IMR-90 (cell line): ENCODE measurements around the gene ADAMTSL1. TPM values are rescaled to one million over a fixed set of nuclear protein-coding genes. Genes with fewer than 3 reads are reported as not detected.

Experiments used
- ATAC-seq: fragments of 200-7000 bp; cut with Tn5 transposase; 2 replicates; pipeline ENCODE4 v1.9.1; 2020; ENCODE audit warnings: low read depth, mild to moderate bottlenecking, moderate library complexity
- BruUV-seq: library from RNA; stranded (reverse); fragments of 400-500 nt; replicated peaks from 2 replicates; lab custom pipeline; 2021; lab: Mats Ljungman, UMichigan
- CTCF ChIA-PET: fragments of 300-600 bp; formaldehyde crosslinking; extraction: SDS; loops from one replicate; lab custom pipeline; 2021; ENCODE audit warnings: antibody characterized with exemption; lab: Yijun Ruan, JAX
- POLR2A ChIA-PET: fragments of 300-600 bp; sonication (Branson Sonifier 250); formaldehyde crosslinking; loops from one replicate; lab custom pipeline; 2022; ENCODE audit warnings: antibody characterized with exemption; ENCODE audit not compliant: unreplicated experiment; lab: Charles Lee
- DNase-seq: peaks from one replicate; pipeline ENCODE4 v3.0.0; 2013
- H2AFZ ChIP-seq: replicated peaks from 2 replicates; pipeline ENCODE3; 2013; ENCODE audit warnings: low read length, mild to moderate bottlenecking; ENCODE audit not compliant: poor library complexity
- H2AK5ac ChIP-seq: 2 replicates; pipeline ENCODE4 v1.6.1; 2013; ENCODE audit warnings: low read depth, low read length, inconsistent platforms
- H2AK9ac ChIP-seq: replicated peaks from 2 replicates; pipeline ENCODE3; 2013; ENCODE audit warnings: mild to moderate bottlenecking, low read depth, low read length, moderate library complexity; ENCODE audit not compliant: poor library complexity
- H2BK120ac ChIP-seq: 2 replicates; pipeline ENCODE4 v1.6.1; 2013; ENCODE audit warnings: low read depth, low read length, inconsistent platforms
- H2BK15ac ChIP-seq: 3 replicates; pipeline ENCODE4 v1.6.1; 2013; ENCODE audit warnings: low read depth, low read length, inconsistent platforms
- H2BK20ac ChIP-seq: 2 replicates; pipeline ENCODE4 v1.6.1; 2013; ENCODE audit warnings: low read depth, mild to moderate bottlenecking, inconsistent platforms, low read length, moderate library complexity
- H2BK5ac ChIP-seq: 2 replicates; pipeline ENCODE4 v1.6.1; 2013; ENCODE audit warnings: mild to moderate bottlenecking, low read depth, low read length, inconsistent platforms; ENCODE audit not compliant: poor library complexity, severe bottlenecking
- H3K14ac ChIP-seq: replicated peaks from 2 replicates; pipeline ENCODE4 v1.6.1; 2013; ENCODE audit warnings: low read depth, low read length, inconsistent platforms
- H3K18ac ChIP-seq: 2 replicates; pipeline ENCODE4 v1.6.1; 2013; ENCODE audit warnings: low read depth, low read length, control low read depth
- H3K23ac ChIP-seq: 2 replicates; pipeline ENCODE4 v1.6.1; 2013; ENCODE audit warnings: low read depth, low read length, inconsistent platforms
- H3K27ac ChIP-seq: 2 replicates; pipeline ENCODE4 v1.5.1; 2013; ENCODE audit warnings: mild to moderate bottlenecking, control low read depth, low read length; ENCODE audit not compliant: insufficient read depth
- H3K27me3 ChIP-seq: 2 replicates; pipeline ENCODE4 v1.6.1; 2013; ENCODE audit warnings: low read length; ENCODE audit not compliant: control insufficient read depth, insufficient read depth
- H3K36me3 ChIP-seq: 2 replicates; pipeline ENCODE4 v1.6.1; 2013; ENCODE audit warnings: low read length, mixed read lengths; ENCODE audit not compliant: control insufficient read depth, insufficient read depth
- H3K4ac ChIP-seq: 2 replicates; pipeline ENCODE4 v1.6.1; 2013; ENCODE audit warnings: low read depth, low read length, inconsistent platforms
- H3K4me1 ChIP-seq: 2 replicates; pipeline ENCODE4 v1.6.1; 2013; ENCODE audit warnings: low read length, mixed read lengths; ENCODE audit not compliant: control insufficient read depth, insufficient read depth
- H3K4me2 ChIP-seq: 2 replicates; pipeline ENCODE4 v1.6.1; 2013; ENCODE audit warnings: low read depth, mild to moderate bottlenecking, control low read depth, low read length, moderate library complexity
- H3K4me3 ChIP-seq: 2 replicates; pipeline ENCODE4 v1.5.1; 2013; ENCODE audit warnings: low read depth, mild to moderate bottlenecking, control low read depth, low read length, moderate library complexity; ENCODE audit not compliant: insufficient read depth
- H3K56ac ChIP-seq: 2 replicates; pipeline ENCODE4 v1.6.1; 2013; ENCODE audit warnings: low read length, inconsistent platforms; ENCODE audit not compliant: insufficient read depth; ENCODE audit errors: extremely low read depth
- H3K79me1 ChIP-seq, 2 experiments: 2 replicates each; pipeline ENCODE4 v1.6.1; 2013; ENCODE audit warnings: low read length in 2 of 2, inconsistent platforms in 1 of 2, low read depth in 1 of 2
- H3K9ac ChIP-seq: 2 replicates; pipeline ENCODE4 v1.6.1; 2013; ENCODE audit warnings: low read depth, low read length, control low read depth
- H3K9me1 ChIP-seq: 2 replicates; pipeline ENCODE4 v1.6.1; 2013; ENCODE audit warnings: low read length, inconsistent platforms; ENCODE audit not compliant: insufficient read depth
- H3K9me3 ChIP-seq: 2 replicates; pipeline ENCODE4 v1.6.1; 2013; ENCODE audit warnings: low read length; ENCODE audit not compliant: control insufficient read depth, insufficient read depth
- H4K20me1 ChIP-seq: 2 replicates; pipeline ENCODE4 v1.6.1; 2013; ENCODE audit warnings: low read length, inconsistent platforms; ENCODE audit not compliant: insufficient read depth
- H4K5ac ChIP-seq: 2 replicates; pipeline ENCODE4 v1.6.1; 2013; ENCODE audit warnings: mild to moderate bottlenecking, low read depth, low read length, control low read depth
- H4K8ac ChIP-seq, 2 experiments: 2 replicates each; pipeline ENCODE4 v1.6.1; 2013; ENCODE audit warnings: low read depth in 2 of 2, low read length in 2 of 2, control low read depth in 1 of 2, inconsistent platforms in 1 of 2
- H4K91ac ChIP-seq: 2 replicates; pipeline ENCODE4 v1.6.1; 2013; ENCODE audit warnings: low read depth, low read length, inconsistent platforms; ENCODE audit not compliant: insufficient read depth
- CEBPB ChIP-seq: IDR thresholded peaks from 2 replicates; pipeline ENCODE4 v1.6.1; 2012; ENCODE audit warnings: low read depth, low read length, improper control_type of control experiment
- CHD1 ChIP-seq: IDR thresholded peaks from 2 replicates; pipeline ENCODE4 v1.6.1; 2012; ENCODE audit warnings: low read depth, low read length, improper control_type of control experiment
- ELK1 ChIP-seq: fragments of 150-350 bp; IDR thresholded peaks from 2 replicates; pipeline ENCODE4 v1.6.1; 2016; ENCODE audit warnings: low read depth, mild to moderate bottlenecking, low read length, moderate library complexity, borderline replicate concordance
- FOS ChIP-seq: fragments of 150-350 bp; IDR thresholded peaks from 2 replicates; pipeline ENCODE4 v1.6.1; 2016; ENCODE audit warnings: low read depth, low read length
- MAFK ChIP-seq: IDR thresholded peaks from 2 replicates; pipeline ENCODE4 v1.6.1; 2012; ENCODE audit warnings: low read depth, low read length, improper control_type of control experiment
- MAZ ChIP-seq: IDR thresholded peaks from 2 replicates; pipeline ENCODE4 v1.6.1; 2012; ENCODE audit warnings: low read depth, mild to moderate bottlenecking, low read length, improper control_type of control experiment, moderate library complexity, borderline replicate concordance
- MXI1 ChIP-seq: IDR thresholded peaks from 2 replicates; pipeline ENCODE4 v1.6.1; 2012; ENCODE audit warnings: low read depth, mild to moderate bottlenecking, low read length, moderate library complexity, borderline replicate concordance
- NFE2L2 ChIP-seq: fragments of 150-350 bp; IDR thresholded peaks from 2 replicates; pipeline ENCODE4 v1.6.1; 2016; ENCODE audit warnings: low read depth, mild to moderate bottlenecking, low read length
- POLR2A ChIP-seq: IDR thresholded peaks from 2 replicates; pipeline ENCODE4 v1.6.1; 2012; ENCODE audit warnings: mild to moderate bottlenecking, low read depth, low read length
- RAD21 ChIP-seq: IDR thresholded peaks from 2 replicates; pipeline ENCODE4 v1.6.1; 2012; ENCODE audit warnings: low read length, improper control_type of control experiment
- RCOR1 ChIP-seq: IDR thresholded peaks from 2 replicates; pipeline ENCODE4 v1.6.1; 2012; ENCODE audit warnings: mild to moderate bottlenecking, low read length, improper control_type of control experiment; ENCODE audit not compliant: insufficient replicate concordance
- RFX5 ChIP-seq: IDR thresholded peaks from 2 replicates; pipeline ENCODE4 v1.8.0; 2012; ENCODE audit warnings: low read depth, mild to moderate bottlenecking, low read length, moderate library complexity
- SMC3 ChIP-seq: fragments of 150-350 bp; IDR thresholded peaks from 2 replicates; pipeline ENCODE4 v1.6.1; 2016; ENCODE audit warnings: low read depth, mild to moderate bottlenecking, antibody characterized with exemption, low read length, moderate library complexity
- WGBS, 2 experiments: methylation state at CpG; one replicate each; pipeline versions ENCODE4 v1.1.5 to v1.1.7; 2013; ENCODE audit warnings: missing lambda C conversion rate in 2 of 2; ENCODE audit not compliant: insufficient read length in 1 of 2; ENCODE audit errors: extremely low coverage in 2 of 2; 5-methylcytosine and 5-hydroxymethylcytosine counted together
- dilution Hi-C: fragments of 300-500 bp; cut with HindIII; formaldehyde crosslinking; loops from one replicate; pipeline ENCODE4 v1.14.3; 2018; ENCODE audit warnings: low sequenced_read_pairs; ENCODE audit not compliant: unreplicated experiment
- in situ Hi-C: fragments of 300-500 bp; cut with MboI; formaldehyde crosslinking; loops from 3 replicates; pipeline ENCODE4 v1.14.3; 2019; ENCODE audit warnings: low sequenced_read_pairs, inconsistent platforms, mixed read lengths
- intact Hi-C: fragments of 100-400 bp; cut with micrococcal nuclease; formaldehyde crosslinking; loops from 2 replicates; pipeline ENCODE4 v1.10.0; 2022
- polyA plus RNA-seq, 3 experiments: library from polyadenylated mRNA; depleted of rRNA; stranded (reverse); fragments of >200 nt; gene quantifications; 2 replicates each; pipeline ENCODE4 v1.2.3, GENCODE V29; 2012; ENCODE audit warnings: low replicate concordance in 1 of 3
- total RNA-seq: library from RNA; depleted of rRNA; stranded (reverse); fragments of >200 nt; gene quantifications from 2 replicates; pipeline ENCODE4 v1.2.3, GENCODE V29; 2012
- TF ChIP-seq, protein P1 (sequence below): fragments of 150-350 bp; IDR thresholded peaks from 2 replicates; pipeline ENCODE4 v1.6.1; 2017; ENCODE audit warnings: mild to moderate bottlenecking, antibody characterized with exemption, low read length, low read depth
- TF ChIP-seq, protein P2 (sequence below): conservative IDR thresholded peaks from 2 replicates; pipeline ENCODE4 v1.5.1; 2012; ENCODE audit warnings: mild to moderate bottlenecking, low read depth, low read length, improper control_type of control experiment

The ADAMTSL1 gene
- total and polyA plus RNA-seq, 2 of the 4 experiments (the other 2 are of a cell fraction), result 38.2 to 62.2 TPM

- no peak overlapping the region for H3K9ac ChIP-seq
- no peak for ATAC-seq
These were observed 243.8 kb downstream of the ADAMTSL1 start for GRCh38 chr9:18717759-18718158.

More at GRCh38 chr9:18717759-18718158, 243.8 kb downstream of the ADAMTSL1 start:
- dilution Hi-C loops, result no loop called here
- H3K4ac ChIP-seq, result no peak overlapping the region
- no peak overlapping the region for H2BK15ac ChIP-seq
- H4K5ac ChIP-seq, result no peak overlapping the region
- H3K27ac ChIP-seq, result no peak overlapping the region
- no peaks in the 10 kb centered on the region for H3K9me3 ChIP-seq
- no peak overlapping the region for H2BK5ac ChIP-seq
- H2AK5ac ChIP-seq, result no peak overlapping the region
- intact Hi-C loops, result no loop called here
- H4K20me1 ChIP-seq, result no peaks in the 10 kb centered on the region
- no peak overlapping the region for H2BK120ac ChIP-seq
- H3K9me1 ChIP-seq, result no peaks in the 10 kb centered on the region
- no peak overlapping the region for H3K14ac ChIP-seq
- no peak overlapping the region for H2AK9ac ChIP-seq
- in situ Hi-C loops, result no loop called here
- TF ChIP-seq CEBPB, result no peak
- no peak for TF ChIP-seq CHD1
- no peak for TF ChIP-seq MAZ
- no peak for TF ChIP-seq MXI1
- TF ChIP-seq RCOR1, result no peak
- no peak for TF ChIP-seq RAD21
- TF ChIP-seq RFX5, result no peak
- TF ChIP-seq POLR2A, result no peak
- TF ChIP-seq NFE2L2, result no peak
- TF ChIP-seq, protein P1, sequence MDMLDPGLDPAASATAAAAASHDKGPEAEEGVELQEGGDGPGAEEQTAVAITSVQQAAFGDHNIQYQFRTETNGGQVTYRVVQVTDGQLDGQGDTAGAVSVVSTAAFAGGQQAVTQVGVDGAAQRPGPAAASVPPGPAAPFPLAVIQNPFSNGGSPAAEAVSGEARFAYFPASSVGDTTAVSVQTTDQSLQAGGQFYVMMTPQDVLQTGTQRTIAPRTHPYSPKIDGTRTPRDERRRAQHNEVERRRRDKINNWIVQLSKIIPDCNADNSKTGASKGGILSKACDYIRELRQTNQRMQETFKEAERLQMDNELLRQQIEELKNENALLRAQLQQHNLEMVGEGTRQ, result no peak
- no peak for TF ChIP-seq FOS
- TF ChIP-seq SMC3, result no peak
- TF ChIP-seq MAFK, result no peak
- TF ChIP-seq, protein P2, sequence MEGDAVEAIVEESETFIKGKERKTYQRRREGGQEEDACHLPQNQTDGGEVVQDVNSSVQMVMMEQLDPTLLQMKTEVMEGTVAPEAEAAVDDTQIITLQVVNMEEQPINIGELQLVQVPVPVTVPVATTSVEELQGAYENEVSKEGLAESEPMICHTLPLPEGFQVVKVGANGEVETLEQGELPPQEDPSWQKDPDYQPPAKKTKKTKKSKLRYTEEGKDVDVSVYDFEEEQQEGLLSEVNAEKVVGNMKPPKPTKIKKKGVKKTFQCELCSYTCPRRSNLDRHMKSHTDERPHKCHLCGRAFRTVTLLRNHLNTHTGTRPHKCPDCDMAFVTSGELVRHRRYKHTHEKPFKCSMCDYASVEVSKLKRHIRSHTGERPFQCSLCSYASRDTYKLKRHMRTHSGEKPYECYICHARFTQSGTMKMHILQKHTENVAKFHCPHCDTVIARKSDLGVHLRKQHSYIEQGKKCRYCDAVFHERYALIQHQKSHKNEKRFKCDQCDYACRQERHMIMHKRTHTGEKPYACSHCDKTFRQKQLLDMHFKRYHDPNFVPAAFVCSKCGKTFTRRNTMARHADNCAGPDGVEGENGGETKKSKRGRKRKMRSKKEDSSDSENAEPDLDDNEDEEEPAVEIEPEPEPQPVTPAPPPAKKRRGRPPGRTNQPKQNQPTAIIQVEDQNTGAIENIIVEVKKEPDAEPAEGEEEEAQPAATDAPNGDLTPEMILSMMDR, result no peak
- no peak for TF ChIP-seq ELK1
- no peak overlapping the region for H3K4me3 ChIP-seq
- BruUV-seq, result no TSS peak
- no CpG with 5 or more reads among the region's 2 CpGs for WGBS, 2 experiments
- H2BK20ac ChIP-seq, result no peak overlapping the region
- H3K36me3 ChIP-seq, result no peaks in the 10 kb centered on the region
- no peak overlapping the region for H3K56ac ChIP-seq
- H3K23ac ChIP-seq, result no peak overlapping the region
- no peak overlapping the region for H4K8ac ChIP-seq
- H3K4me1 ChIP-seq, result no peaks in the 10 kb centered on the region
- H2AFZ ChIP-seq, result no peak overlapping the region
- no peaks in the 10 kb centered on the region for H3K79me1 ChIP-seq
- no peak overlapping the region for H3K18ac ChIP-seq
- H3K4me2 ChIP-seq, result no peak overlapping the region
- CTCF ChIA-PET, result no interaction called here
- peak; percentile 34 for DNase-seq
- no peak overlapping the region for H4K91ac ChIP-seq
- POLR2A ChIA-PET, result no interaction called here
- H3K27me3 ChIP-seq, result no peaks in the 10 kb centered on the region
